Fibroblast of skin of abdomen (primary cell): ENCODE measurements around the gene FOXF1.

Source experiments
- DNase-seq: peaks from one replicate; pipeline ENCODE4 v3.0.0-alpha.2; 2013

FOXF1 gene

GRCh38 chr16:86558355-86559193, 48.2 kb downstream of the FOXF1 start:
- no peak for DNase-seq

GRCh38 chr16:86559802-86560305, 49.5 kb downstream of the FOXF1 start:
- no peak for DNase-seq

GRCh38 chr16:86562356-86562755, 52.0 kb downstream of the FOXF1 start:
- DNase-seq, result no peak

GRCh38 chr16:86563469-86564345, 53.4 kb downstream of the FOXF1 start:
- DNase-seq, result peak; percentile 86
